ENCODE measurements around the gene LRP1B.
"Not testable (repeated sequence)": the region's sequence is repeated elsewhere in the genome, so short reads cannot be mapped to it uniquely, and the experiment has no call there.

LRP1B gene

DNA sequence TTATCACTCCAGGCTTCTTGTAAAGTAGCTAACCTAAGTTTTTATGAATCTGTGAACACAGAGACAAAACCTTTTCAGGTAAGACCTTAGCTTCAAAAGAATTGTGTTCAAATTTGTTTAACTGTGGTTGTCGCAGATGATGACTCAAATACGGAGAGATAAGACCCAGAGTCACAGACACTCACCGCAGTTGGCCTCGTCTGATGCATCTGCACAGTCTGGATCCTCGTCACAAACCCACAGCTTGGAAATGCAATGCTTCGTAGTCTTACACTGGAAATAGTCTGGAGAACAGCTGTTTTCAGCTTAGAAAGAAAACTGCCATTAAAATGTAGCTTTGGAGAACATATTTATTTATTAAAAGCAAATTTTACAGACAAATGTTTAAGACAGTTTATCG is 1688.5 kb downstream of the LRP1B start:
- no peak overlapping the region for H3K4me3 ChIP-seq (replicated peaks; ENCODE audit: low read depth, low read length)
- TF ChIP-seq, protein P1, sequence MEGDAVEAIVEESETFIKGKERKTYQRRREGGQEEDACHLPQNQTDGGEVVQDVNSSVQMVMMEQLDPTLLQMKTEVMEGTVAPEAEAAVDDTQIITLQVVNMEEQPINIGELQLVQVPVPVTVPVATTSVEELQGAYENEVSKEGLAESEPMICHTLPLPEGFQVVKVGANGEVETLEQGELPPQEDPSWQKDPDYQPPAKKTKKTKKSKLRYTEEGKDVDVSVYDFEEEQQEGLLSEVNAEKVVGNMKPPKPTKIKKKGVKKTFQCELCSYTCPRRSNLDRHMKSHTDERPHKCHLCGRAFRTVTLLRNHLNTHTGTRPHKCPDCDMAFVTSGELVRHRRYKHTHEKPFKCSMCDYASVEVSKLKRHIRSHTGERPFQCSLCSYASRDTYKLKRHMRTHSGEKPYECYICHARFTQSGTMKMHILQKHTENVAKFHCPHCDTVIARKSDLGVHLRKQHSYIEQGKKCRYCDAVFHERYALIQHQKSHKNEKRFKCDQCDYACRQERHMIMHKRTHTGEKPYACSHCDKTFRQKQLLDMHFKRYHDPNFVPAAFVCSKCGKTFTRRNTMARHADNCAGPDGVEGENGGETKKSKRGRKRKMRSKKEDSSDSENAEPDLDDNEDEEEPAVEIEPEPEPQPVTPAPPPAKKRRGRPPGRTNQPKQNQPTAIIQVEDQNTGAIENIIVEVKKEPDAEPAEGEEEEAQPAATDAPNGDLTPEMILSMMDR (IDR thresholded peaks at IDR 0.05; ENCODE audit: low read depth, low read length, missing control alignments): no peak
- no peak for DNase-seq (ENCODE audit: extremely low read depth, low read depth)

DNA sequence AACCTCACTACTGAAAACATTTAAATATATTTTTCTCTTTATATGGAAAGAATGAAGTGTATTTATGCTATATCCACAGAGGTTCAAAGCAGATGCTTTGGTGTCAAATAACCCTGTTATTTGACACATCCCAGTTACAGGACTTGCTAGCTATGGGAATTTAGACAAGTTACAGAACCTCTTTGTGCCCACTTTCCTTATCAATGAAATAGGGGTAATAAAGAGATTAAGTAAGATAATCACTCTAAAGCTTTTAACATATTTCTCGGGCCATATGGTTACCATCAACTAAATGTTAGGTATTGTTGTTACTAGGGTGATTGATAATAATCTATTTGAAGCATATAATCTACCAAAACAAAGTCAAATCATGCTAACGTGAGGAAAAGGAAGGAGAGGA is 1690.0 kb downstream of the LRP1B start:
- no peak overlapping the region for H3K4me3 ChIP-seq (replicated peaks; ENCODE audit: low read depth, low read length)
- TF ChIP-seq, protein P1 (IDR thresholded peaks at IDR 0.05; ENCODE audit: low read depth, low read length, missing control alignments): no peak
- no peak for DNase-seq (ENCODE audit: extremely low read depth, low read depth)

DNA sequence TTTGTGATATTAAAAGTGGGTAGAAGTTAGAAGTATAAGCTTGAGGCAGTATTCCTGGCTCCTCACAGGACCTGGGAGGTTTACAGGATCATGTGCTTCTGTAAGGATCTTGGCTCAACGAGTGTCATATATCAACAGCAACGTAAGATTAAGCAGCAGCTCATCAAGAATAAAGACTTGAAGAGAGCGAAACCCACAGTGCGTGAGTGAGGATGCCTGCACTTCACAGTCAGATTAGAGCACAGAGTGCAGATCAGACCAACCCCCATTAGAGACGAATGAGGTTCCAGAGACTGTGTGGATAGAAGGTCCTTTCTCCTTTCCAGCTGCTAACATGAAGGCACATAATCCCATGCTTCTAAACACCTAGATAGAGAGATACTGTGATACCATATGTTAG is 1693.9 kb downstream of the LRP1B start:
- no peak overlapping the region for H3K4me3 ChIP-seq (replicated peaks; ENCODE audit: low read depth, low read length)
- TF ChIP-seq, protein P1 (IDR thresholded peaks at IDR 0.05; ENCODE audit: low read depth, low read length, missing control alignments): no peak
- no peak for DNase-seq (ENCODE audit: extremely low read depth, low read depth)

DNA sequence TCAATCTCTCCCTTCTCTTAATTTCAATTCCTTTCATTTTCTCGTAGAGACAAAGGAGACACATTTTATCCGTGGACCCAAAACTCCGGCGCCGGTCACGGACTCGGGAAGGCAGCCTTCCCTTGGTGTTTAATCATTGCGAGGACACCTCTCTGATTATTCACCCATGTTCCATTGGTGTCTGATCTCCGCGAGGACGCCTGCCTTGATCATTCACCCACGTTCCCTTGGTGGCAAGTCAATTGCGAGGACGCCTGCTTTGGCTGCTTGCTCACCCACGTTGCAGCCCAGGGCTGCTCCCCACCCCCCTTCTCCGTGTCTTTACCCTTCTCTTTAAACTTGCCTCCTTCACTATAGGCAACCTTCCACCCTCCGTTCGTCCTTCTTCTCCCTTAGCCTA is 1703.8 kb downstream of the LRP1B start:
- not testable (repeated sequence) for DNase-seq (ENCODE audit: extremely low read depth, low read depth); H3K4me3 ChIP-seq (replicated peaks; ENCODE audit: low read depth, low read length)

DNA sequence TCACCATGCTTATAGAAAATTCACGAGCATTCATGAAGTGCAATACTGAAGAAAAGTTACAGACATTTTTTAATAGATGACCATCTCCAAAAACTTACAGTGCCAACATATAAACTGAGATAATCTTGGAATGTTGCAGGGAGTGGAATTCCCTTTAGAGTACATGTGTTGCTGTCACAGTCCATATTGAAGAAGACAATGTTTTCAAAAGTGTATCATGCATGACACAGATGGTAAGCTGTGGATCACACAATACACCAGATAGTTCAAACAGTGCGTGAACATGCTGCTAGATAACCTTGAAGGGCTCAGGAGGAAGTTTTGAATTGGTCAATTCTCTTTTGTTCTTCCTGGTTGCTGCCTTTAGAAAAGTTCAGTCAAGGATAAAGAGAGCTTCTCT is 1706.3 kb downstream of the LRP1B start:
- DNase-seq (ENCODE audit: extremely low read depth, low read depth): no peak
- H3K4me3 ChIP-seq (replicated peaks; ENCODE audit: low read depth, low read length): no peak overlapping the region
- TF ChIP-seq, protein P1 (IDR thresholded peaks at IDR 0.05; ENCODE audit: low read depth, low read length, missing control alignments): no peak

DNA sequence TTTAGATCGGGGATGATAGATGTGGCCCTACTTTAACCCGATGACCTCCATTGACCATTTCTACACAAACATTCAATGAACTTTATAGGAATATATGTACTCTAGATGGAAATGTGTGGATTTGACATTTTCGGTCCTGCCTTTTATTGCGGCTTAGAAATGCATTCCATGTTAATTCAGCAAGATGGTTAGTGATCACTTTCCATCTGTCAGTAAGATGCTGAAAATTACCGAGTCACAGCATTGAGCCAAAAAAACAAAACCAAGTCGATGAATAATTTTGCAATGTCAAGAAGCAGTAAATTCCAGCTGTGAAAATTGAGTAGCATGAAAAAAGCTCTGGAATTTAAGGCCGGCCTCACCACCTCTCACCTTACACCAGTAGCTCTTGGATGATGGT is 1708.1 kb downstream of the LRP1B start:
- DNase-seq (ENCODE audit: extremely low read depth, low read depth): no peak
- TF ChIP-seq, protein P1 (IDR thresholded peaks at IDR 0.05; ENCODE audit: low read depth, low read length, missing control alignments): no peak
- H3K4me3 ChIP-seq (replicated peaks; ENCODE audit: low read depth, low read length): no peak overlapping the region

DNA sequence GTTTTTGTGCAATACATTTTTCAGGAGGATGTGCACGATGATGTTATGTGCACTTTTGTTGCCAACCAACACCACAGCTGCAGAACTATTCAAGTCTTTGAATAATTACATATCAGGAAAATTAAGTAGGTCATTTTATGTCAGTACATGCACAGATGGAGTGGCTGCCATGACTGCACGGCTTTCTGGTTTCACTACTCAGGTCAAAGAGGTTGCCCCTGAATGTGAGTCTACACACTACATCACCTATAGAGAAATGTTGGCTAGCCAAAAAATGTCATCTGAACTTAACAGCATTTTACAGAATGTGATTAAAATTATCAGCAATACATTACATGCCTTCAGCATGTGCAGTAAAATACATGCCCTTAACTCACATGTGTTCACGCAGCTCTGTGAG is 1713.3 kb downstream of the LRP1B start:
- DNase-seq (ENCODE audit: extremely low read depth, low read depth): no peak
- no peak overlapping the region for H3K4me3 ChIP-seq (replicated peaks; ENCODE audit: low read depth, low read length)
- TF ChIP-seq, protein P1 (IDR thresholded peaks at IDR 0.05; ENCODE audit: low read depth, low read length, missing control alignments): no peak
